Peyer's patch (tissue), 4 donors: ENCODE data around the gene TLCD3B.

ENCODE experiments used
- POLR2A ChIP-seq, 2 donors: fragments of 450-650 bp; IDR thresholded peaks; one replicate each; pipeline ENCODE4 v1.5.1; 2017; ENCODE audit warnings: antibody characterized with exemption in 2 of 2, mild to moderate bottlenecking in 2 of 2, moderate library complexity in 2 of 2
- TF ChIP-seq, protein P1 (sequence below), 6 experiments: fragments of 450-650 bp in 4 of 6; fragments of 200-600 bp in 2 of 6; sonication (generic) in 1 of 6; IDR thresholded peaks; one replicate each; pipeline ENCODE4 v1.5.1; 2017 to 2019; ENCODE audit warnings: antibody characterized with exemption in 6 of 6, mild to moderate bottlenecking in 3 of 6, moderate library complexity in 1 of 6

GRCh38 chr16:30018731-30019158 lies 12.3 kb downstream of the TLCD3B start:
- TF ChIP-seq, protein P1, sequence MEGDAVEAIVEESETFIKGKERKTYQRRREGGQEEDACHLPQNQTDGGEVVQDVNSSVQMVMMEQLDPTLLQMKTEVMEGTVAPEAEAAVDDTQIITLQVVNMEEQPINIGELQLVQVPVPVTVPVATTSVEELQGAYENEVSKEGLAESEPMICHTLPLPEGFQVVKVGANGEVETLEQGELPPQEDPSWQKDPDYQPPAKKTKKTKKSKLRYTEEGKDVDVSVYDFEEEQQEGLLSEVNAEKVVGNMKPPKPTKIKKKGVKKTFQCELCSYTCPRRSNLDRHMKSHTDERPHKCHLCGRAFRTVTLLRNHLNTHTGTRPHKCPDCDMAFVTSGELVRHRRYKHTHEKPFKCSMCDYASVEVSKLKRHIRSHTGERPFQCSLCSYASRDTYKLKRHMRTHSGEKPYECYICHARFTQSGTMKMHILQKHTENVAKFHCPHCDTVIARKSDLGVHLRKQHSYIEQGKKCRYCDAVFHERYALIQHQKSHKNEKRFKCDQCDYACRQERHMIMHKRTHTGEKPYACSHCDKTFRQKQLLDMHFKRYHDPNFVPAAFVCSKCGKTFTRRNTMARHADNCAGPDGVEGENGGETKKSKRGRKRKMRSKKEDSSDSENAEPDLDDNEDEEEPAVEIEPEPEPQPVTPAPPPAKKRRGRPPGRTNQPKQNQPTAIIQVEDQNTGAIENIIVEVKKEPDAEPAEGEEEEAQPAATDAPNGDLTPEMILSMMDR (IDR thresholded peaks at IDR 0.05) = no peak
- TF ChIP-seq POLR2A (IDR thresholded peaks at IDR 0.05) = no peak
